ENCODE measurements around the gene UBE2S. TPM values are rescaled to one million over a fixed set of nuclear protein-coding genes. Genes with fewer than 3 reads are reported as not detected.
"Not testable (repeated sequence)": the region's sequence is repeated elsewhere in the genome, so short reads cannot be mapped to it uniquely, and the experiment has no call there.

Gene UBE2S
- total RNA-seq, 1 experiment from 2014 or later, result 269 TPM

GRCh38 chr19:55419103-55419502, 11.5 kb upstream of the UBE2S start:
- in situ Hi-C loops (cut with HindIII; ENCODE audit: low pct_unique_long_range_greater_than_20kb, low sequenced_read_pairs), result no loop called here
- DNase-seq (ENCODE audit: low read depth, low spot score), result no peak

- peak; percentile 88 for DNase-seq (ENCODE audit: low read depth, low spot score)
- in situ Hi-C loops (cut with HindIII; ENCODE audit: low pct_unique_long_range_greater_than_20kb, low sequenced_read_pairs), result no loop called here
These were observed 10.6 kb upstream of the UBE2S start for GRCh38 chr19:55418185-55418584.

- DNase-seq (ENCODE audit: low read depth, low spot score), result no peak
- in situ Hi-C loops (cut with HindIII; ENCODE audit: low pct_unique_long_range_greater_than_20kb, low sequenced_read_pairs), result no loop called here
These were observed 2.6 kb upstream of the UBE2S start for GRCh38 chr19:55410168-55410567.

- in situ Hi-C loops (cut with HindIII; ENCODE audit: low pct_unique_long_range_greater_than_20kb, low sequenced_read_pairs); DNase-seq (ENCODE audit: low read depth, low spot score): not testable (repeated sequence)
These were observed 1.6 kb upstream of the UBE2S start for GRCh38 chr19:55409179-55409578.

GRCh38 chr19:55408533-55408872, 915 bp upstream of the UBE2S start:
- in situ Hi-C loops (cut with HindIII; ENCODE audit: low pct_unique_long_range_greater_than_20kb, low sequenced_read_pairs), result no loop called here
- no peak for DNase-seq (ENCODE audit: low read depth, low spot score)

- in situ Hi-C loops (cut with HindIII; ENCODE audit: low pct_unique_long_range_greater_than_20kb, low sequenced_read_pairs), result no loop called here
- peak; percentile 99 for DNase-seq (ENCODE audit: low read depth, low spot score)
These were observed 378 bp upstream of the UBE2S start for GRCh38 chr19:55407800-55408532.

GRCh38 chr19:55406826-55407549, 600 bp downstream of the UBE2S start:
- in situ Hi-C loops (cut with HindIII; ENCODE audit: low pct_unique_long_range_greater_than_20kb, low sequenced_read_pairs), result no loop called here
- no peak for DNase-seq (ENCODE audit: low read depth, low spot score)

GRCh38 chr19:55406091-55406825, 1.3 kb downstream of the UBE2S start:
- in situ Hi-C loops (cut with HindIII; ENCODE audit: low pct_unique_long_range_greater_than_20kb, low sequenced_read_pairs), result no loop called here
- DNase-seq (ENCODE audit: low read depth, low spot score), result no peak

GRCh38 chr19:55405638-55406037, 1.9 kb downstream of the UBE2S start:
- DNase-seq (ENCODE audit: low read depth, low spot score), result no peak
- in situ Hi-C loops (cut with HindIII; ENCODE audit: low pct_unique_long_range_greater_than_20kb, low sequenced_read_pairs), result no loop called here

GRCh38 chr19:55402509-55402908, 5.1 kb downstream of the UBE2S start:
- DNase-seq (ENCODE audit: low read depth, low spot score), result no peak
- in situ Hi-C loops (cut with HindIII; ENCODE audit: low pct_unique_long_range_greater_than_20kb, low sequenced_read_pairs), result no loop called here

GRCh38 chr19:55401390-55401789, 6.2 kb downstream of the UBE2S start:
- in situ Hi-C loops (cut with HindIII; ENCODE audit: low pct_unique_long_range_greater_than_20kb, low sequenced_read_pairs); DNase-seq (ENCODE audit: low read depth, low spot score): not testable (repeated sequence)

GRCh38 chr19:55400281-55401087, 7.1 kb downstream of the UBE2S start:
- in situ Hi-C loops (cut with HindIII; ENCODE audit: low pct_unique_long_range_greater_than_20kb, low sequenced_read_pairs), result no loop called here
- no peak for DNase-seq (ENCODE audit: low read depth, low spot score)

GRCh38 chr19:55398200-55398925, 9.2 kb downstream of the UBE2S start:
- no peak for DNase-seq (ENCODE audit: low read depth, low spot score)
- in situ Hi-C loops (cut with HindIII; ENCODE audit: low pct_unique_long_range_greater_than_20kb, low sequenced_read_pairs), result no loop called here

GRCh38 chr19:55392820-55393761, 14.5 kb downstream of the UBE2S start:
- in situ Hi-C loops (cut with HindIII; ENCODE audit: low pct_unique_long_range_greater_than_20kb, low sequenced_read_pairs), result no loop called here
- DNase-seq (ENCODE audit: low read depth, low spot score), result no peak

- in situ Hi-C loops (cut with HindIII; ENCODE audit: low pct_unique_long_range_greater_than_20kb, low sequenced_read_pairs), result no loop called here
- DNase-seq (ENCODE audit: low read depth, low spot score), result no peak
These were observed 15.6 kb downstream of the UBE2S start for GRCh38 chr19:55391702-55392615.

All from SK-MEL-5 (cell line).